GM06990 (cell line): ENCODE data around the gene HYDIN.

Source experiments
- DNase-seq: peaks from one replicate; pipeline ENCODE4 v3.0.0-alpha.2; 2011; ENCODE audit not compliant: insufficient read length; ENCODE audit errors: extremely low read depth
- H3K27me3 ChIP-seq: replicated peaks from 2 replicates; pipeline ENCODE4 v1.6.0; 2011; ENCODE audit warnings: low read length; ENCODE audit not compliant: control insufficient read depth, insufficient read depth
- H3K36me3 ChIP-seq: 2 replicates; pipeline ENCODE4 v1.5.1; 2011; ENCODE audit warnings: low read length; ENCODE audit not compliant: control insufficient read depth, insufficient read depth
- H3K4me3 ChIP-seq: replicated peaks from 2 replicates; pipeline ENCODE4 v1.5.1; 2011; ENCODE audit warnings: low read depth, mild to moderate bottlenecking, control low read depth, low read length
- TF ChIP-seq, protein P1 (sequence below): IDR thresholded peaks from 2 replicates; pipeline ENCODE4 v1.5.1; 2011; ENCODE audit warnings: low read length, control low read depth, mild to moderate bottlenecking, inconsistent platforms; ENCODE audit not compliant: insufficient read depth, poor library complexity, severe bottlenecking

Gene HYDIN

DNA sequence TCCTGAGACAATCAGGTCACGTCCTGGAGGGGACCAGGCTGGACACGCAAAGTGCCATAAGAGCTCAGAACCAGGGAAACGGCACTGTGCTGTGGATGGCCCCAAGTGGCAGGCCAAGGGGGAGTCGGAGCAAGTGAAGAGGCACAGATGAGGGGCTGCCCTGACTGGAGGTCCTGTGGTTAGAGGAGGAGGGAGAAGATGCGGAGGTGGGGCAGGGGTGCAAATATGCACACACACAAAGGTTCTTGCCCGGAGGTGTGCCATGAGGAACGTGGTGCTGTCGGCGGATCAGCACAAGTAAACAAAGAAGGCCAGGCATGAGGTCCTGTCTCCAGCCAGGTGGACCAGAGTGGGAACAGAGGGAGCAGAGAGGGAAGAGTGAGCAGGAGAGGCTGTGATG, 453.0 kb downstream of the HYDIN start:
- TF ChIP-seq, protein P1, sequence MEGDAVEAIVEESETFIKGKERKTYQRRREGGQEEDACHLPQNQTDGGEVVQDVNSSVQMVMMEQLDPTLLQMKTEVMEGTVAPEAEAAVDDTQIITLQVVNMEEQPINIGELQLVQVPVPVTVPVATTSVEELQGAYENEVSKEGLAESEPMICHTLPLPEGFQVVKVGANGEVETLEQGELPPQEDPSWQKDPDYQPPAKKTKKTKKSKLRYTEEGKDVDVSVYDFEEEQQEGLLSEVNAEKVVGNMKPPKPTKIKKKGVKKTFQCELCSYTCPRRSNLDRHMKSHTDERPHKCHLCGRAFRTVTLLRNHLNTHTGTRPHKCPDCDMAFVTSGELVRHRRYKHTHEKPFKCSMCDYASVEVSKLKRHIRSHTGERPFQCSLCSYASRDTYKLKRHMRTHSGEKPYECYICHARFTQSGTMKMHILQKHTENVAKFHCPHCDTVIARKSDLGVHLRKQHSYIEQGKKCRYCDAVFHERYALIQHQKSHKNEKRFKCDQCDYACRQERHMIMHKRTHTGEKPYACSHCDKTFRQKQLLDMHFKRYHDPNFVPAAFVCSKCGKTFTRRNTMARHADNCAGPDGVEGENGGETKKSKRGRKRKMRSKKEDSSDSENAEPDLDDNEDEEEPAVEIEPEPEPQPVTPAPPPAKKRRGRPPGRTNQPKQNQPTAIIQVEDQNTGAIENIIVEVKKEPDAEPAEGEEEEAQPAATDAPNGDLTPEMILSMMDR: no peak
- Histone ChIP-seq H3K27me3 (no peaks in the 10 kb centered on the region), H3K36me3 (peaks cover 30% of the 10 kb centered on the region), H3K4me3 (no peak overlapping the region)
- no peak for DNase-seq

DNA sequence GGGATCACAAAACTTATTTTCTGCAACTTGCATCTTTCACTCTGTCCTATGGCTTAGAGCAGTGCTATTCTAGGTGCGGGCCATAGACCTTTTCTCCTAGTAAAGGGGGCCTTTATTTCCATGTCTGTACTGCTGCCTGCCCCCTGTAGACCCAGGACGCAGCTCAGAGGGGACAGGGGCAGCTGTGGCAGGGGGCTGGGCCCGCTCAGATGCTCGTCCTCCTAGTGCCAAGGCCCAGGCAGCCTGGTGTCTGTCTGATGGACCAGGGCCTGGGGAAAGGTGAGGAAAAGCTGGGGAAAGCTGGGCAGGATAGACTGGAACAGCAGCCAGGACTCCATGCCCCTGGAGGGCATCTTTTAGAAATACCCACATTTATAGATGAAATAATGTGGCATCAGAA, 455.1 kb downstream of the HYDIN start:
- TF ChIP-seq, protein P1: no peak
- Histone ChIP-seq H3K4me3 (no peak overlapping the region), H3K36me3 (peaks cover 22% of the 10 kb centered on the region), H3K27me3 (no peaks in the 10 kb centered on the region)
- DNase-seq: no peak

DNA sequence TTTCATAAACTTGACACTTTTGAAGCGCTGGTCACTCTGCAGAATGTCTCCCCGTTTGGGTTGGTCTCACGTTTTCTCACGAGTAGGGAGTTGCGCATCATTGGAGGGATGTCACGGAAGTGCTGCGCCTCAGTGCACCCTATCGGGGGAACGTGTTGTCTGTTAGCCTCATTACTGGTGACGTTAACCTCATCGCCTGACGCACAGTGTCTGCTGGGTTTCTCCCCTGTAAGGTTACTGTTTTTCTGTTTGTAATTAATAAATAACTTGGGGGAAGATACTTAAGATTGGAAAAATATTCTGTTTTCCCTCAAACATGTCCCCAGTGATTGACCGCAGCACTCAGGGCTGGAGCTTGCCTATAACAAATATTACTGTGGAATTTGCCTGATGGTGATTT, 456.3 kb downstream of the HYDIN start:
- TF ChIP-seq, protein P1: no peak
- Histone ChIP-seq H3K4me3 (no peak overlapping the region), H3K36me3 (peaks cover 26% of the 10 kb centered on the region), H3K27me3 (no peaks in the 10 kb centered on the region)
- no peak for DNase-seq

DNA sequence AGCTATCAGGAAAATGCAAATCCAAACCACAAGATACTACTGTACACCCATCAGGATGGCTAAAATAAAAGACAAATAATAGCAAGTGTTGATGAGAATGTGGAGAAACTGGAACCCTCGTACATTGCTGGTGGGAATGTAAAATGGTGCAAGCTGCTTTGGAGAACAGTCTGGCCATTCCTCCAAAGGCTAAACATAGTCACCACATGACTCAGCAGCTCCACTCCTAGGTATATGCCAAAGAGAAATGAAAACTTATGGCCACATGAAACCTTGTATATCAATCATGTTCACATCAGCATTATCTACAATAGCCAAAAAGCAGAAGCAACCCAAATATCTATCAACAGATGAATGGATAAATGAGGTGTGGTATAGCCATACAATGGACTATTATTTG, 458.0 kb downstream of the HYDIN start:
- Histone ChIP-seq H3K36me3 (peaks cover 27% of the 10 kb centered on the region), H3K27me3 (no peaks in the 10 kb centered on the region), H3K4me3 (no peak overlapping the region)
- DNase-seq: no peak
- TF ChIP-seq, protein P1: no peak

DNA sequence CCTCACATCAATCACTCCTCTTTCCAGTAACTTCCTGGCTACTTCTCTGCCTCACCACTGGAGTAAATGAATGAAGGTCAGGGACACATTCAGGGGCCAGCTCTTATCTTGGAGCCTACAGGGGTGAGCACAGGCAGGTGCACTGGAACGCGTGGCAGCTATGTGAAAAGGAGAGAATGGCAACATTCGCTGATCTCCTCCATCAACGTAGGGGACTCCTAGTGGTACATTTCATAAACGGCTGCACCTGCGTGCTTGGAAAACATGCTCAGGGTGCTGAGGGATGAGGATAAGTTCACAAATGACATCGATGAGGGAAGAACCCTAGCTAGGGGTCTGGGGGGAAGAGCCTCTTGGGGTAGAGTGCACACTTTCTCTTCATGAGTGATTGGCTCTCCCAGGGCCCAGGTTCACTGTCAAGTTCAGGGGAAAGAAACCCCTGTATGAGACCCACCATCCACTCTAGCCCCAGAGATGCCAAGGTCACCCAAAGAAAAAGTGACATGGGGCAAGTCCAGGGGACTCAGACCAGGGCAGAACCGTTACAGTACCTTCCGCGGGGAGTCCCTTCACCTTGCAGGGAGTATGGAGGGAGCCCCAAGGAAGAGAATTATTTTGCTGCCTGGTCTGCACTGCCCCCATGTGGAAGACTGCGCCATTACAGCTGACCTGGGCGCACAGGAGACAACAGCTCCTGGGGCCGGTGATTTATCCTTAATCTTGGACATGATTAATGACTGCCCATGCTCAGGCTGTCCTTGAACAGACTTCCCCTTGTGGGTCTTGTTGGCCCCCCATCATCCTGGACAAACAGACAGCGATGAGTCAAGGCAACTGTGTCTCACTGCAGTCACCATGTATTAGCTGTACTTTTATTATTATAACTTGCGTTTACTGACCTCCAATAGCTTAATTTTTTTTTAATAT, 459.6 kb downstream of the HYDIN start:
- no peaks in the 10 kb centered on the region for H3K27me3 ChIP-seq
- H3K4me3 ChIP-seq: no peak overlapping the region
- TF ChIP-seq, protein P1: peak; percentile 92
- H3K36me3 ChIP-seq: peaks cover 28% of the 10 kb centered on the region
- DNase-seq: peak; percentile 26
